Measurements from ENCODE around the gene USP48. TPM values are rescaled to one million over a fixed set of nuclear protein-coding genes. Genes with fewer than 3 reads are reported as not detected.
A peak's percentile ranks its signal among the peaks of the same experiment; 100 is the strongest.

The USP48 gene
- total RNA-seq, 2 experiments from 2014 or later: 73.3 to 76.0 TPM

- no peak for DNase-seq
- no peak for ATAC-seq (ENCODE audit: poor library complexity)
- Mint-ChIP-seq H3K9me3 (no peaks in the 10 kb centered on the region), H3K4me3 (no peak overlapping the region), H3K27ac (peak overlapping the region; percentile 53), H3K27me3 (no peaks in the 10 kb centered on the region), H3K36me3 (ENCODE audit: low read depth) (peaks cover 20% of the 10 kb centered on the region), H3K4me1 (ENCODE audit: low read depth) (peaks cover 62% of the 10 kb centered on the region)
- Histone ChIP-seq H3K9me3 (ENCODE audit: control insufficient read depth in 1 of 2, insufficient read depth in 1 of 2, low read length in 2 of 2) (no peaks in the 10 kb centered on the region), H3K27ac (ENCODE audit: low read depth in 1 of 2, low read length in 2 of 2) (no peak overlapping the region), H3K4me3 (ENCODE audit: low read length) (no peak overlapping the region), H3K4me1 (ENCODE audit: insufficient read depth, low read length) (peaks cover 36% of the 10 kb centered on the region), H3K27me3 (ENCODE audit: control insufficient read depth in 1 of 2, insufficient read depth in 2 of 2, low read length in 2 of 2) (no peaks in the 10 kb centered on the region), H3K36me3 (ENCODE audit: insufficient read depth, low read length) (no peaks in the 10 kb centered on the region)
- intact Hi-C loops (cut with DNase I, micrococcal nuclease): no loop called here
- TF ChIP-seq CTCF (IDR thresholded peaks at IDR 0.05): no peak
- POLR2A ChIA-PET: no interaction called here
- CTCF ChIA-PET: no interaction called here
These were observed 16.7 kb downstream of the USP48 start for GRCh38 chr1:21766210-21766609.

DNA sequence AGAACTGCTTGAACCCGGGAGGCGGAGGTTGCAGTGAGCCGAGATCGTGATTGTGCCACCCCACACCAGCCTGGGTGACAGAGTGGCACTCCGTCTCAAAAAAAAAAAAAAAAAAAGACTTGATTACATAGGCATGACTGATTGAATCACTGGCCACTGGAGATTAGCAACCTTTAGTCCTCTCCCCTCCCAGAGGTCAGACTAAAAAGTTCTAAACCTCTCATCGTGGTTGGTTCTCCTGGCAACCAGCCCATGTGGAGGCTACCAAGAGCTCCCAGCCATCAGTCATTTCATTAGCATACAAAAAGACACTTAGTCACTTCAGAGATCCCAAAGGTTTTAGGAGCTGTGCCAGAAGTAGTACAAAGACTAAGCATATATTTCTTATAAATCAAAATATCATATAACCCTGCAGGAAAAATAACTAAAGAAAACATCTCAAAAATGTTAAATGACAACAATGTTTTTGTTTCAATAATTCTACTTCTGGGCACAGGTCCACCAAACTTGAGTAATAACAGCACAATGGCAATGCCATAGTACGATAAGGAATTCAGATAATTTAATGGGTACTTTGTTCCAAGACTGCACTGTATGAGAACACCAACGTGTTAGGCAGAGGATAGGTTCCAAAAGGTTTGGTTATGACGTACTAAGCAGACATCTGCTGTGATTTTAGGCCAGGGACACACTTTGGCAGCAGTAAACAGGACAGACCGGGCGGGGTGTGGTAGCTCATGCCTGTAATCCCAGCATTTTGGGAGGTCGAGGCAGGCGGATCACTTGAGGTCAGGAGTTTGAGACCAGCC lies 18.1 kb downstream of the USP48 start:
- peak in 2 of 14 experiments; percentile 44 to 63 for DNase-seq
- Histone ChIP-seq H3K4me3 (ENCODE audit: low read length) (no peak overlapping the region), H3K27ac (ENCODE audit: low read depth in 1 of 2, low read length in 2 of 2) (no peak overlapping the region), H3K36me3 (ENCODE audit: insufficient read depth, low read length) (no peaks in the 10 kb centered on the region), H3K27me3 (ENCODE audit: control insufficient read depth in 1 of 2, insufficient read depth in 2 of 2, low read length in 2 of 2) (no peaks in the 10 kb centered on the region), H3K4me1 (ENCODE audit: insufficient read depth, low read length) (peaks cover 33% of the 10 kb centered on the region), H3K9me3 (ENCODE audit: control insufficient read depth in 1 of 2, insufficient read depth in 1 of 2, low read length in 2 of 2) (no peaks in the 10 kb centered on the region)
- CTCF ChIA-PET: no interaction called here
- H3K4me1 Mint-ChIP-seq (ENCODE audit: low read depth): peaks cover 60% of the 10 kb centered on the region
- H3K27ac Mint-ChIP-seq: no peak overlapping the region
- peaks cover 15% of the 10 kb centered on the region for H3K36me3 Mint-ChIP-seq (ENCODE audit: low read depth)
- H3K9me3 Mint-ChIP-seq: no peaks in the 10 kb centered on the region
- H3K4me3 Mint-ChIP-seq: no peak overlapping the region
- no peak for TF ChIP-seq CTCF (IDR thresholded peaks at IDR 0.05)
- POLR2A ChIA-PET: no interaction called here
- no peaks in the 10 kb centered on the region for H3K27me3 Mint-ChIP-seq
- intact Hi-C loops (cut with DNase I, micrococcal nuclease): no loop called here
- no peak for ATAC-seq (ENCODE audit: poor library complexity)

DNA sequence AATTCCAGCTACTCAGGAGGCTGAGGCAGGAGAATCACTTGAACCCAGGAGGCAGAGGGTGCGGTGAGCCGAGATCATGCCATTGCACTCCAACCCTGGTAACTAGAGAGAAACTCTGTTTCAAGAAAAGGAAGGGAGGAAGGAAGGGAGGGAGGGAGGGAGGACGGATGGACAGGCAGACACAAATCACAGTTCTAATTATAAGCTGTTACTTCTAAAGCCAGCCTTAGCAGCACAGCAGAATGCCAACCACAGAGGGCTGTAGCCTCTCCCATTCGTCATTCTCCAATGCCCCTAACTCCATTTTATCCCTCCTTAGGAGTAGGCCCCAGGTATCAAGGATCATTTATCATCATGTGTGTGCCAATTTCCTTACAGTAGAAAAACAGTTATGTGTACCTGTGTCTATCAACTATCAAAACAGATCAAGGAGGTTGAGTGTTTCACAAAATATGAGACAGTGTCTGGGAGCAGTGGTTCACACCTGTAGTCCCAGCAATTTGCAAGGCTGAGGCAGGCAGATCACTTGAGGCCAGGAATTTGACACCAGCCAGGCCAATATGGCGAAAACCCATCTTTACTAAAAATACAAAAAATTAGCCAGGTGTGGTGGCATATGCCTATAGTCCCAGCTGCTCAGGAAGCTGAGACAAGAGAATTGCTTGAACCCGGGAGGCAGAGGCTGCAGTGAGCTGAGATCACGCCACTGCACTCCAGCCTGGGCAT lies 19.1 kb downstream of the USP48 start:
- Mint-ChIP-seq H3K27me3 (no peaks in the 10 kb centered on the region), H3K36me3 (ENCODE audit: low read depth) (peaks cover 11% of the 10 kb centered on the region), H3K4me1 (ENCODE audit: low read depth) (peaks cover 63% of the 10 kb centered on the region), H3K9me3 (no peaks in the 10 kb centered on the region), H3K27ac (no peak overlapping the region), H3K4me3 (no peak overlapping the region)
- Histone ChIP-seq H3K27ac (ENCODE audit: low read depth in 1 of 2, low read length in 2 of 2) (no peak overlapping the region), H3K9me3 (ENCODE audit: control insufficient read depth in 1 of 2, insufficient read depth in 1 of 2, low read length in 2 of 2) (no peaks in the 10 kb centered on the region), H3K4me1 (ENCODE audit: insufficient read depth, low read length) (peaks cover 33% of the 10 kb centered on the region), H3K36me3 (ENCODE audit: insufficient read depth, low read length) (no peaks in the 10 kb centered on the region), H3K4me3 (ENCODE audit: low read length) (no peak overlapping the region), H3K27me3 (ENCODE audit: control insufficient read depth in 1 of 2, insufficient read depth in 2 of 2, low read length in 2 of 2) (no peaks in the 10 kb centered on the region)
- CTCF ChIA-PET: no interaction called here
- TF ChIP-seq CTCF (IDR thresholded peaks at IDR 0.05): no peak
- ATAC-seq (ENCODE audit: poor library complexity) (no peak), DNase-seq (no peak)
- POLR2A ChIA-PET: no interaction called here
- intact Hi-C loops (cut with DNase I, micrococcal nuclease): no loop called here

Measured in CD4-positive, alpha-beta T cell (primary cell).